GM19238 (cell line): Measurements from ENCODE around the gene TECPR2.

ENCODE experiments used
- DNase-seq: peaks from one replicate; pipeline ENCODE4 v3.0.0; 2011; ENCODE audit warnings: low spot score; ENCODE audit not compliant: insufficient read length

Gene TECPR2

GRCh38 chr14:102371361-102371760 lies 8.6 kb downstream of the TECPR2 start:
- no peak for DNase-seq

GRCh38 chr14:102373110-102373509 lies 10.4 kb downstream of the TECPR2 start:
- DNase-seq, result no peak

GRCh38 chr14:102374264-102374663 lies 11.5 kb downstream of the TECPR2 start:
- no peak for DNase-seq

GRCh38 chr14:102375119-102375518 lies 12.4 kb downstream of the TECPR2 start:
- DNase-seq, result no peak

GRCh38 chr14:102377696-102378095 lies 15.0 kb downstream of the TECPR2 start:
- DNase-seq, result no peak

- DNase-seq, result no peak
Measured at GRCh38 chr14:102378830-102379229, 16.1 kb downstream of the TECPR2 start.

- no peak for DNase-seq
Measured at GRCh38 chr14:102387086-102387485, 24.3 kb downstream of the TECPR2 start.

- DNase-seq, result no peak
Measured at GRCh38 chr14:102389246-102389645, 26.5 kb downstream of the TECPR2 start.

- no peak for DNase-seq
Measured at GRCh38 chr14:102390064-102390855, 27.5 kb downstream of the TECPR2 start.

- DNase-seq, result no peak
Measured at GRCh38 chr14:102392506-102392905, 29.8 kb downstream of the TECPR2 start.

- DNase-seq, result no peak
Measured at GRCh38 chr14:102394717-102395375, 32.1 kb downstream of the TECPR2 start.

- DNase-seq, result no peak
Measured at GRCh38 chr14:102396521-102396920, 33.8 kb downstream of the TECPR2 start.

GRCh38 chr14:102403028-102403427 lies 40.3 kb downstream of the TECPR2 start:
- DNase-seq, result no peak

- no peak for DNase-seq
Measured at GRCh38 chr14:102407258-102407657, 44.5 kb downstream of the TECPR2 start.

GRCh38 chr14:102408724-102409123 lies 46.0 kb downstream of the TECPR2 start:
- DNase-seq, result no peak

- DNase-seq, result no peak
Measured at GRCh38 chr14:102415671-102416070, 52.9 kb downstream of the TECPR2 start.

- no peak for DNase-seq
Measured at GRCh38 chr14:102417001-102417431, 54.3 kb downstream of the TECPR2 start.

- DNase-seq, result no peak
Measured at GRCh38 chr14:102417646-102418045, 54.9 kb downstream of the TECPR2 start.

GRCh38 chr14:102418169-102418852 lies 55.6 kb downstream of the TECPR2 start:
- DNase-seq, result no peak

GRCh38 chr14:102418853-102419240 lies 56.1 kb downstream of the TECPR2 start:
- DNase-seq, result no peak

GRCh38 chr14:102419276-102419675 lies 56.5 kb downstream of the TECPR2 start:
- DNase-seq, result no peak

GRCh38 chr14:102419716-102420115 lies 57.0 kb downstream of the TECPR2 start:
- DNase-seq, result no peak
